Measurements from ENCODE around the gene UPK1B.

Gene UPK1B

DNA sequence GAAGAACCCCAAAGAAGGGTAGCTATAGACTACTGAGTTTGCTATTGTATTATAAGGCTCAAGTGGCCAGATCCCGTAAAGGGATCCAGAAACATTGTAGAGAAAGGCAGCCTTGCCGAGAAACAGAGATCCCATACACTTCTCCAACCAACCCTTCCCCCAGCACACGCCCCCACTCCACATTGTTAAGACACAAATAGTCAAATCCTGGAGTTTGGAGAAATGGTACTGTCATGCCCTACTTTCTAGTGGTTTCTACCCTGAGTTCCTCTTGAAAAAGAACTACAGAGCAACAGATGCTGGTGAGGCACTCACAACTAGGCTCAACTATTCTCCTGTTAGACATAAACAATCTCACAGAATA, 34.1 kb downstream of the UPK1B start:
- Histone ChIP-seq H3K27ac (ENCODE audit: low read depth, low read length) (no peak overlapping the region), H3K4me1 (ENCODE audit: insufficient read depth, low read length) (no peaks in the 10 kb centered on the region), H3K9me3 (ENCODE audit: low read length) (no peaks in the 10 kb centered on the region), H3K4me3 (ENCODE audit: low read depth in 1 of 2, low read length in 2 of 2) (no peak overlapping the region), H3K9ac (ENCODE audit: low read length) (no peak overlapping the region), H3K36me3 (ENCODE audit: insufficient read depth, low read length) (peaks cover 5% of the 10 kb centered on the region), H3K27me3 (ENCODE audit: control insufficient read depth in 1 of 2, insufficient read depth in 2 of 2, low read length in 2 of 2) (no peaks in the 10 kb centered on the region)

DNA sequence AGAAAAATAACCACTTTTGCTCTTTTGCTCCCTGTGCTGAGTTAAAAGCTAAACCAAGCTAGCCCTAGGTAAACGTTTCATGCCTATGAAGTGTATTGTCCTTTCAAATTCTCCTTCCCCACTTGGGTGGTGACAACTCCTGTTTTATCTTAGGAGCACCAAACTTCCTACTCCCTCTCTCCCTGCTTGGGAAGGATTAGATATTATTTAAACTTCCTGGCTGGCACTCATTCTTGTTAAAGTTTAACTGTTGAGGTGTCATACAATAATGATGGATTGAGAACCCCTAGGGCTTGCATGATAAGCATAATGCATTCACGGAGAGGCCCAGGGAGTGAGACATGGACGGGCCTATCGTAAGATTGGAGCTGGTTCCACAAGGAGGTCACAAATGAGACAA, 37.8 kb downstream of the UPK1B start:
- no peak overlapping the region for H3K9ac ChIP-seq (ENCODE audit: low read length)
- H3K9me3 ChIP-seq (ENCODE audit: low read length): no peaks in the 10 kb centered on the region
- peaks cover 29% of the 10 kb centered on the region for H3K36me3 ChIP-seq (ENCODE audit: insufficient read depth, low read length)
- H3K27ac ChIP-seq (ENCODE audit: low read depth, low read length): no peak overlapping the region
- no peaks in the 10 kb centered on the region for H3K4me1 ChIP-seq (ENCODE audit: insufficient read depth, low read length)
- H3K4me3 ChIP-seq (ENCODE audit: low read depth in 1 of 2, low read length in 2 of 2): no peak overlapping the region
- H3K27me3 ChIP-seq (ENCODE audit: control insufficient read depth in 1 of 2, insufficient read depth in 2 of 2, low read length in 2 of 2): no peaks in the 10 kb centered on the region

DNA sequence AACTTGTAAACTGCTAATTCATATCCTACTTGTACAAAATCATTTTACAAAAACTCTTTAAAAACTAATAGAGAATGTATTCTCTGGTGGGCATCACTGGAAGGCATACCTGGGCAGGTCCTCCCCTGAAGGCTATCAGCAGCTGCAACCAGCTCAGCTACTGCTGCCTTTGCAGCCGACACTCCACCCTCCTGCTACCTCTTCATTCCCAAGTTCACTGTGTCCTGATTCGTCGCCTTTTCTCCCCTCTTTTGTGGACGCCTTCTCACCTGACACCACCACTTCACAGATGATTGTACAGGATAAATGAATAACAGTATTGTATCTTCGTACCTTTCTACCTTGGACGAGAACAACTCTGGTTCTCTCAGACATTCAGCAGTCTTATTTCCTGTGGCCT, 38.4 kb downstream of the UPK1B start:
- no peak overlapping the region for H3K27ac ChIP-seq (ENCODE audit: low read depth, low read length)
- H3K9ac ChIP-seq (ENCODE audit: low read length): no peak overlapping the region
- peaks cover 35% of the 10 kb centered on the region for H3K36me3 ChIP-seq (ENCODE audit: insufficient read depth, low read length)
- no peak overlapping the region for H3K4me3 ChIP-seq (ENCODE audit: low read depth in 1 of 2, low read length in 2 of 2)
- no peaks in the 10 kb centered on the region for H3K9me3 ChIP-seq (ENCODE audit: low read length)
- no peaks in the 10 kb centered on the region for H3K4me1 ChIP-seq (ENCODE audit: insufficient read depth, low read length)
- H3K27me3 ChIP-seq (ENCODE audit: control insufficient read depth in 1 of 2, insufficient read depth in 2 of 2, low read length in 2 of 2): no peaks in the 10 kb centered on the region

DNA sequence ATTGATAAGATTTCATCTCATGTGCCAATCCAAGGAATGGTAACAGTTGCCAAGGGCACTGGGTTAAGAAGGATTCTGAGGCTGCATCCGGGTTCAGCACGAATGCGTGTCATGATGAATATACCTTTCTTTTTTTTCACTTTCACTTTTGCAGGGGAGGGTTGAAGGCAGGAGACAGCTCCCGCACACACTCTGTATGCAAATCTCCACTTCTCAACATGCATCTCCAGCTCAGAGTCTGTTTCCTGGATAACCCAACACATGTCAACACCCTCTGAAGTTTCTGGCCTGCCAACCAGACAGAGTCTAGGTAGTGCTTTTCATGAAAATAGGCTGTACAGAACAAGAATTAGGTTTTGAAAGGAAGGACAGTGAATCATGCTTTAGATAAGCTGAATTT, 45.7 kb downstream of the UPK1B start:
- Histone ChIP-seq H3K27ac (ENCODE audit: low read depth, low read length) (no peak overlapping the region), H3K9ac (ENCODE audit: low read length) (no peak overlapping the region), H3K4me3 (ENCODE audit: low read depth in 1 of 2, low read length in 2 of 2) (no peak overlapping the region), H3K27me3 (ENCODE audit: control insufficient read depth in 1 of 2, insufficient read depth in 2 of 2, low read length in 2 of 2) (no peaks in the 10 kb centered on the region), H3K36me3 (ENCODE audit: insufficient read depth, low read length) (peaks cover 60% of the 10 kb centered on the region), H3K4me1 (ENCODE audit: insufficient read depth, low read length) (no peaks in the 10 kb centered on the region), H3K9me3 (ENCODE audit: low read length) (no peaks in the 10 kb centered on the region)

DNA sequence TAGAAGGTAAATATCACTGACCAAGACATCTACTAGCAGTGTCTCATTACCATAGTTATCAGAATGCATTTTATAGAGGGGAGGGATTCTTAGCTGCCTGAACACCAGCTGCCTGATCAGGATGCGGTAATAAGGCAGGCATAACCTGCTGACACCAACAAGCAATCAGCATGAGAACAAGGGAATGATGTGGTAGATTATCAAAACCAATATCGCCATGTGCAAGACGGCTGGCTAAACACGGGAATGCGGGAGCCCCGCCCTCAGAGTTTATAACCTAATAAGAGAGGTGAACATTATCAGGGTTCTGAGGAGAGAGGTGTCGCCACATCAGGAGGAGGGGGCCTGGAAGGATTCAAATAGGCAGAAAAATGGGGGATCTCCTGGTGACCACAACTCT, 46.8 kb downstream of the UPK1B start:
- Histone ChIP-seq H3K27me3 (ENCODE audit: control insufficient read depth in 1 of 2, insufficient read depth in 2 of 2, low read length in 2 of 2) (no peaks in the 10 kb centered on the region), H3K9me3 (ENCODE audit: low read length) (no peaks in the 10 kb centered on the region), H3K4me3 (ENCODE audit: low read depth in 1 of 2, low read length in 2 of 2) (no peak overlapping the region), H3K36me3 (ENCODE audit: insufficient read depth, low read length) (peaks cover 58% of the 10 kb centered on the region), H3K27ac (ENCODE audit: low read depth, low read length) (no peak overlapping the region), H3K9ac (ENCODE audit: low read length) (no peak overlapping the region), H3K4me1 (ENCODE audit: insufficient read depth, low read length) (no peaks in the 10 kb centered on the region)

DNA sequence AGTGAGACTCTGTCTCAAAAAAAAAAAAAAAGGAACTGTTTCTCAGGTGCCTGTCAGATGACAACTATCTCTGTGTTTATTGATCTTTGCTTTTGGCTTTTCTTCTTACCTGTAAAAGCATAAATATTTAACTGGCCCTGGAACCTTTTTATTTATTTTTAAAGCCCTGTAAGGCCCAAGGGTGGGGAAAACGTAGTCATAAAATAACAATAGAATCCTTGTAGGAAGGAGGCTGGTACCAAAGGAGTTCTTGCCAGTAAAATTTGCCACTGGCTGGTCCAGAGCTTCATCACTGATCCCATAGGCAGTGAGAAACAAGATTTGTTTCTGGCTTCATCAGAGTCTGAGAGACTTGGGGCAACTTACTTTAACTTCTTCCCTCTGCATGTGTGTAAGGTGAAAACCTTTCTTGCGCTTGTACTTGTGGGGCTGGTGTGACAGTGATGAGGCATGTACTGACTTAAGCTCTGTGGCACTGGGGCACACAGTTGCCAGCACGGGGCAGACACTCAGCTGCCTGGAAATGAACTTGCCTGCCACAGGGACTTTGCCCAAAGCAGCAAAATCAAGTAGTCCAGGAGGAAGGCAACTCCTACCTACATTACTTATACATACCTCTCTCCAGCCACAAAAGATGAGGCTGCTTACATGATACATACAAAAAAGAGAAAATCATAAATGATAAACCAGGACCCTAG, 47.7 kb downstream of the UPK1B start:
- no peaks in the 10 kb centered on the region for H3K9me3 ChIP-seq (ENCODE audit: low read length)
- H3K27me3 ChIP-seq (ENCODE audit: control insufficient read depth in 1 of 2, insufficient read depth in 2 of 2, low read length in 2 of 2): no peaks in the 10 kb centered on the region
- H3K36me3 ChIP-seq (ENCODE audit: insufficient read depth, low read length): peaks cover 49% of the 10 kb centered on the region
- no peak overlapping the region for H3K4me3 ChIP-seq (ENCODE audit: low read depth in 1 of 2, low read length in 2 of 2)
- peaks cover under 1% of the 10 kb centered on the region for H3K4me1 ChIP-seq (ENCODE audit: insufficient read depth, low read length)
- no peak overlapping the region for H3K27ac ChIP-seq (ENCODE audit: low read depth, low read length)
- no peak overlapping the region for H3K9ac ChIP-seq (ENCODE audit: low read length)

DNA sequence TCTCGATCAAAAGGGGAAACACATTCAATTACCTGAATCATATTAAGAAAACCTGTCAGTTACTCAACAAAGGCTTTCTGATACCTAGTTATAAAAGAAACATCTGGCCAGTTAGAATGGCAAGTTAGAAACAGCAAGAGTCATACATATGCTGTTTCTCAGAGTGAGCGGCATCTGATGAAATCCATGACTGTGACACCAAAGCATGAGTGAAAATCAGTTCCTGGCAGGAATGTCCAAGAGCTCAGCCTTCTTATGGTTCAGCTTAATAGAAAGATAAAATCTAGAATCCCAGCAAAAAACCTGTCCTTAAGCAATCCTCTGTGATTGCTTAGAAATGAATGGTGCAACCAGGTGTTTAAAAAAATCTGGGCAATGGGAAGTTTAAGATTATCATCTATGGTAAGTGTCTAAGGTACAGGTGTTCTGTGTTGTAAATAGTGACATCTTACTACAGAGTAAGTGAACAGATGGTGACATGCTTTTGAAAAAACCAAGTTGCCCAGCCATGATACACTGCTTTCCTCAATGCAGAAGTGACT, 48.5 kb downstream of the UPK1B start:
- Histone ChIP-seq H3K27me3 (ENCODE audit: control insufficient read depth in 1 of 2, insufficient read depth in 2 of 2, low read length in 2 of 2) (no peaks in the 10 kb centered on the region), H3K27ac (ENCODE audit: low read depth, low read length) (no peak overlapping the region), H3K9ac (ENCODE audit: low read length) (no peak overlapping the region), H3K36me3 (ENCODE audit: insufficient read depth, low read length) (peaks cover 43% of the 10 kb centered on the region), H3K9me3 (ENCODE audit: low read length) (no peaks in the 10 kb centered on the region), H3K4me3 (ENCODE audit: low read depth in 1 of 2, low read length in 2 of 2) (no peak overlapping the region), H3K4me1 (ENCODE audit: insufficient read depth, low read length) (peaks cover 7% of the 10 kb centered on the region)

DNA sequence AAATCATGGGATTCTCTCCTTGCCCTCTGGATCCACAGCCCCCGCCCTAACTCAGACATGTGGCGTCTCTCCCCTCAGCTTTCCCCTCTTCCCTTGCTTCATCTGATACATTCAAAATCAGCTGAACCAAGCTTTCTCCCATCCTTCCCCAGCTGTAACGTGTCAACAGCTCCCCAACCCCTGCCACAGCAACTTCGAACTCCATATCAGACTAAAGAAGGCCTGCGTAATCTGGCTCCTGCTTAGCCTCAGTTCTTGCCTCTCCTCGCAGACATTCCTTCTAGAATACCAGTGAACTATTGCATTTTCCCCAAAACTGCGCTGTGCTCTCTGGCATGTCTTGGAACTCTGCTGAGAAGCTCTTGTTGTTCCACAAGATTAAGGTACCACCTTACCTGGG, 49.0 kb downstream of the UPK1B start:
- peaks cover 43% of the 10 kb centered on the region for H3K36me3 ChIP-seq (ENCODE audit: insufficient read depth, low read length)
- no peak overlapping the region for H3K27ac ChIP-seq (ENCODE audit: low read depth, low read length)
- no peak overlapping the region for H3K4me3 ChIP-seq (ENCODE audit: low read depth in 1 of 2, low read length in 2 of 2)
- H3K27me3 ChIP-seq (ENCODE audit: control insufficient read depth in 1 of 2, insufficient read depth in 2 of 2, low read length in 2 of 2): no peaks in the 10 kb centered on the region
- H3K9ac ChIP-seq (ENCODE audit: low read length): no peak overlapping the region
- H3K9me3 ChIP-seq (ENCODE audit: low read length): no peaks in the 10 kb centered on the region
- H3K4me1 ChIP-seq (ENCODE audit: insufficient read depth, low read length): peaks cover 10% of the 10 kb centered on the region

DNA sequence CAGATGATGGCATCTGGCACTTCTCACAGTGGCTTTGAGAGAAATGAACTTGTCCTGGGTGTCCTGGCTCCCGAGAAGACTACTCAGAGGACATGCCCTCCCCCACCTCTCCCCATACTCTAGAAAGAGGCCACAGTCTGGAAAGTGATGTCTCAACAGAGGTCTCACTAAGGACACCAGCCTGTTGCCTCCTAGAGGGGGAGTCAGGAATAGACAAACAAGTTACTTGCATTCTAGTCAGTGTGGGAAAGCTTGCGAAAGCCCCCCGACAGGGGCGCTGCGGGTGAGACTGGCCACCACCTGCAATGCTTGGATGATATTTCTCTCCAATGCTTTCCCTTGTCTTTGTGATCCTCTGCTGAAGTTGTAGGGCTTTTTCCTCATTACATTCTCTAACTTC, 50.1 kb downstream of the UPK1B start:
- H3K4me1 ChIP-seq (ENCODE audit: insufficient read depth, low read length): peaks cover 14% of the 10 kb centered on the region
- H3K4me3 ChIP-seq (ENCODE audit: low read depth in 1 of 2, low read length in 2 of 2): no peak overlapping the region
- H3K36me3 ChIP-seq (ENCODE audit: insufficient read depth, low read length): peaks cover 36% of the 10 kb centered on the region
- no peaks in the 10 kb centered on the region for H3K27me3 ChIP-seq (ENCODE audit: control insufficient read depth in 1 of 2, insufficient read depth in 2 of 2, low read length in 2 of 2)
- no peaks in the 10 kb centered on the region for H3K9me3 ChIP-seq (ENCODE audit: low read length)
- no peak overlapping the region for H3K9ac ChIP-seq (ENCODE audit: low read length)
- H3K27ac ChIP-seq (ENCODE audit: low read depth, low read length): no peak overlapping the region

DNA sequence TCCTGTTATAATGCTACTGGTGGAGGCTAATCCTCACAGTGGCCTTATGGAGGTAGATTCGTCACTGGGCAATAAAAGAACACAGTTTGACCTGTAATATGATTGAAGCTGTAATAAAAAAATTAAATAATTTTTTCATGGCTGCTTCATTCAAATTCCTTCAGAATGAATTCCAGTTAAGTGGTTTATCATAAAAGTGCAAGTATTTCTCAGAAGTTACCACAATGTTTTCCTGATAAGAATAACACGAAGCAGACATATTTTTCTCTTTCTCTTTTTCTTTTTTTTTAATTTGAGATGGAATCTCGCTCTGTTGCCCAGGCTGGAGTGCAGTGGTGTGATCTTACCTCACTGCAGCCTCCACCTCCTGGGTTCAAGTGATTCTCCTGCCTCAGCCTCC, 51.7 kb downstream of the UPK1B start:
- H3K27ac ChIP-seq (ENCODE audit: low read depth, low read length): no peak overlapping the region
- H3K4me3 ChIP-seq (ENCODE audit: low read depth in 1 of 2, low read length in 2 of 2): no peak overlapping the region
- H3K4me1 ChIP-seq (ENCODE audit: insufficient read depth, low read length): peaks cover 14% of the 10 kb centered on the region
- no peaks in the 10 kb centered on the region for H3K27me3 ChIP-seq (ENCODE audit: control insufficient read depth in 1 of 2, insufficient read depth in 2 of 2, low read length in 2 of 2)
- peaks cover 39% of the 10 kb centered on the region for H3K36me3 ChIP-seq (ENCODE audit: insufficient read depth, low read length)
- no peaks in the 10 kb centered on the region for H3K9me3 ChIP-seq (ENCODE audit: low read length)
- no peak overlapping the region for H3K9ac ChIP-seq (ENCODE audit: low read length)

DNA sequence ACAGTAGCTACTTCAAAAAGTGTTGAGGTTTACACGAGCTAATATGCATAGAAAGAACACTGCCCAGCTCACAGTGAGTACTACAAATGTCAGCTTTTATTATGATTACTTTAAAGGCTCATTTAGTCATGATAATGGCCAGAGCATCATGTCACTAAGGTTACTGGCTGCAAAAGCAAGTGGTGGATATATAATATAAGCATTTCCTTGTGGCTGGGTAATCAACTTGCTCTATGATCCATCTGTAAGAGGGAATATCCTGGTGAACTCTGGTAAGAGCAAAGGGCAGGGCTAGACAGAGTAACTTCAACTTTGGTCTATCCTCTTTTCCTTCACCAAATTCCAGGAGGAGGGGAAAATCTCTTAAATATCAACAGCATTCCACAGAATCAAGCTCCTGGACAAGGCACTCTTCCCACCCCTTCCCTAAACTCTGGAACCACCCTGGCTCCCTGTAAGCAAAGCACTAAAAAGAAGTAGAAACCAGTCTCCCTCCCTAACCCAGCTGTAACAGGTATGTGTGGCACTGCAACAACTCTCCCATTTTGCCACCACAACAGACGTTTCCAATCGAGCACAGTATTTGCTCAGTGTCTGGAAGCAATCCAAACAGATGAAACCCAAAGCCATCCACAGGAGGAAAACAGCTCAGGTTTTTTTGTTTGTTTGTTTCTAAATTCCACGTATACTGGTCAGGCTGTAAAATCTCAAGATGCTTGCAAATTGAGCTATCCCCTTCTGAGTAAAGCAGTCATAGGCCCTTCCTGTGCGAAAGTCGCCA, 53.9 kb downstream of the UPK1B start:
- Histone ChIP-seq H3K27ac (ENCODE audit: low read depth, low read length) (no peak overlapping the region), H3K9me3 (ENCODE audit: low read length) (no peaks in the 10 kb centered on the region), H3K4me3 (ENCODE audit: low read depth in 1 of 2, low read length in 2 of 2) (no peak overlapping the region), H3K9ac (ENCODE audit: low read length) (no peak overlapping the region), H3K36me3 (ENCODE audit: insufficient read depth, low read length) (peaks cover 37% of the 10 kb centered on the region), H3K4me1 (ENCODE audit: insufficient read depth, low read length) (peaks cover 14% of the 10 kb centered on the region), H3K27me3 (ENCODE audit: control insufficient read depth in 1 of 2, insufficient read depth in 2 of 2, low read length in 2 of 2) (no peaks in the 10 kb centered on the region)

Data from muscle layer of colon (tissue), 2 donors.